ENCODE measurements around the gene SYT7. TPM values are rescaled to one million over a fixed set of nuclear protein-coding genes. Genes with fewer than 3 reads are reported as not detected.
A peak's percentile ranks its signal among the peaks of the same experiment; 100 is the strongest.

The SYT7 gene
- total RNA-seq, 1 donor from 2014 or later = 4.1 TPM

- no peaks in the 10 kb centered on the region for H3K9me3 Mint-ChIP-seq
Observed at GRCh38 chr11:61627850-61628661, 47.2 kb upstream of the SYT7 start.

GRCh38 chr11:61626580-61627380 is 45.9 kb upstream of the SYT7 start:
- Mint-ChIP-seq H3K27ac (ENCODE audit: unreplicated experiment) (peak overlapping the region; percentile 57), H3K27me3 (ENCODE audit: low read depth) (no peaks in the 10 kb centered on the region), H3K4me3 (no peak overlapping the region), H3K4me1 (peaks cover 33% of the 10 kb centered on the region), H3K9me3 (no peaks in the 10 kb centered on the region), H3K36me3 (ENCODE audit: low read depth) (no peaks in the 10 kb centered on the region)
- no peak for DNase-seq (ENCODE audit: low read depth, low spot score)
- no peak for TF ChIP-seq CTCF (conservative IDR thresholded peaks at IDR 0.05)

More at GRCh38 chr11:61627850-61628661, 47.2 kb upstream of the SYT7 start:
- no peak overlapping the region for H3K4me3 Mint-ChIP-seq
- DNase-seq (ENCODE audit: low read depth, low spot score) = peak; percentile 59
- H3K27me3 Mint-ChIP-seq (ENCODE audit: low read depth) = no peaks in the 10 kb centered on the region
- peaks cover 30% of the 10 kb centered on the region for H3K4me1 Mint-ChIP-seq
- H3K27ac Mint-ChIP-seq (ENCODE audit: unreplicated experiment) = no peak overlapping the region
- TF ChIP-seq CTCF (conservative IDR thresholded peaks at IDR 0.05) = peak; percentile 76
- no peaks in the 10 kb centered on the region for H3K36me3 Mint-ChIP-seq (ENCODE audit: low read depth)

- peaks cover 29% of the 10 kb centered on the region for H3K4me1 Mint-ChIP-seq
- no peak for TF ChIP-seq CTCF (conservative IDR thresholded peaks at IDR 0.05)
- H3K9me3 Mint-ChIP-seq = no peaks in the 10 kb centered on the region
- H3K4me3 Mint-ChIP-seq = no peak overlapping the region
- no peak overlapping the region for H3K27ac Mint-ChIP-seq (ENCODE audit: unreplicated experiment)
- H3K27me3 Mint-ChIP-seq (ENCODE audit: low read depth) = no peaks in the 10 kb centered on the region
- DNase-seq (ENCODE audit: low read depth, low spot score) = no peak
- no peaks in the 10 kb centered on the region for H3K36me3 Mint-ChIP-seq (ENCODE audit: low read depth)
Observed at GRCh38 chr11:61625525-61625924, 44.6 kb upstream of the SYT7 start.

GRCh38 chr11:61621917-61622585 is 41.2 kb upstream of the SYT7 start:
- no peak for TF ChIP-seq CTCF (conservative IDR thresholded peaks at IDR 0.05)
- Mint-ChIP-seq H3K4me3 (no peak overlapping the region), H3K27me3 (ENCODE audit: low read depth) (no peaks in the 10 kb centered on the region), H3K9me3 (no peaks in the 10 kb centered on the region), H3K4me1 (peaks cover 11% of the 10 kb centered on the region), H3K36me3 (ENCODE audit: low read depth) (no peaks in the 10 kb centered on the region), H3K27ac (ENCODE audit: unreplicated experiment) (no peak overlapping the region)
- DNase-seq (ENCODE audit: low read depth, low spot score) = no peak

- Mint-ChIP-seq H3K27ac (ENCODE audit: unreplicated experiment) (no peak overlapping the region), H3K4me3 (no peak overlapping the region), H3K27me3 (ENCODE audit: low read depth) (peaks cover 3% of the 10 kb centered on the region), H3K9me3 (no peaks in the 10 kb centered on the region), H3K36me3 (ENCODE audit: low read depth) (no peaks in the 10 kb centered on the region), H3K4me1 (peaks cover 11% of the 10 kb centered on the region)
- TF ChIP-seq CTCF (conservative IDR thresholded peaks at IDR 0.05) = no peak
- DNase-seq (ENCODE audit: low read depth, low spot score) = no peak
Observed at GRCh38 chr11:61619471-61620226, 38.8 kb upstream of the SYT7 start.
